Left ventricle myocardium superior (tissue), 1 donor: ENCODE results near the gene SLC39A11. TPM values are rescaled to one million over a fixed set of nuclear protein-coding genes. Genes with fewer than 3 reads are reported as not detected.

Experiments used
- ATAC-seq: fragments of 200-7000 bp; cut with Tn5 transposase; one replicate; pipeline ENCODE4 v1.9.1; 2020; ENCODE audit warnings: mild to moderate bottlenecking, moderate library complexity
- DNase-seq: peaks from one replicate; pipeline ENCODE4 v3.0.0-alpha.2; 2020
- intact Hi-C: fragments of 100-400 bp; cut with micrococcal nuclease; formaldehyde crosslinking; loops from one replicate; pipeline ENCODE4 v1.11.0; 2022
- total RNA-seq: library from RNA; stranded (reverse); fragmentation: NEBNext Ultra II Directional; extraction: Animal tissue kit (Norgen Biotek cat#: 25700); gene quantifications from one replicate; pipeline ENCODE4 v1.2.1, GENCODE V29; 2021
- donor health status: DM: no; HTN: yes; CAD: no; lungs with severe emphysema.

The SLC39A11 gene
- total RNA-seq, 1 donor from 2014 or later: 5.4 TPM

DNA sequence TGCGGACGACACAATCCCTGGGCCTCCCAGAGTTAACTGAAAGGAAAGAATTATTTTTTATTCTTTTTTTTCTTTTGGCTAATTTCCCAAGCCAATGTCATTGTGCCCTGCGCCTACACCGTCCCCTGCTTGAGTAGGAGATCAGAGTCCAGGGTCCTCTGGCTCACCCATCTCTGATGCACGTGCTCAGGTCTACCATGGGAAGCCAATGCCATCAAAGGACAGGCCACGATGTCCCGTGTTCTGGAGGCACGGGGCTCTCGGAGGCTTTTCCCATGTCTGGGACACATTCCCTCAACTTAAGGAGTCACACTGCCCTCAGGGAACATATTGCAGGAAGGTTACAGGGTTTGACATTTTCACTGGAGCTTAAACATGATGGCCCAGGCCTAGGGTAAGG, 123.7 kb downstream of the SLC39A11 start:
- ATAC-seq: no peak
- intact Hi-C loops: no loop called here
- DNase-seq: no peak

DNA sequence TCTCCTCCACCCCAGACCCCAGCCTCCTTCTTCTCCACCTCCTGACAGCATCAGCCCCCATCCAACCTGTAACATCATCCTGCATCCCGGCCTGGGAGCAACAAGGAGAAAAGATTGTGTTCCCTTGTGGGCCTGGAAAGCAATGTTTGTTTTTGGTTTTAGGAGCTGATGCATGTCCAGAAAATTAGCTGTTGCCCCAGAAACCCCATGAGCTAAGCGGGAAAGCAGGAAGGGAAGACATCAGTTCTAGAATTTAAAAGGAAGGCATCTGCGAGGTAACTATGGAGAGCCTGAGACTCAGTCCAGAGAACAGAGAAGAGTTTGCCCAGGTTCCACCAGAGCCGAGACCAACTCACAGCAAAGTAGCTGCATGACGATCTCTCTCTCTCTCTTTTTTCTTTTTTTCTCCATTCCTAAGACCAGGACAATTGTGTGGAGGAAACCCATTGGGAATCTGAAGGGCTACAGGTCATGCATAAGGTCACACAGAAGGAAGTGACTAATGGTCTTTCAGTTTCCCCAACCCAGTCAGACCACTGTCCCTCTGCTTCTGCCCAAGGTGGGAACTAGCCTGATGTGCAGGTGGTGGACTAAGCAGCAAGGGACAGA, 124.4 kb downstream of the SLC39A11 start:
- intact Hi-C loops: no loop called here
- DNase-seq (no peak), ATAC-seq (no peak)

DNA sequence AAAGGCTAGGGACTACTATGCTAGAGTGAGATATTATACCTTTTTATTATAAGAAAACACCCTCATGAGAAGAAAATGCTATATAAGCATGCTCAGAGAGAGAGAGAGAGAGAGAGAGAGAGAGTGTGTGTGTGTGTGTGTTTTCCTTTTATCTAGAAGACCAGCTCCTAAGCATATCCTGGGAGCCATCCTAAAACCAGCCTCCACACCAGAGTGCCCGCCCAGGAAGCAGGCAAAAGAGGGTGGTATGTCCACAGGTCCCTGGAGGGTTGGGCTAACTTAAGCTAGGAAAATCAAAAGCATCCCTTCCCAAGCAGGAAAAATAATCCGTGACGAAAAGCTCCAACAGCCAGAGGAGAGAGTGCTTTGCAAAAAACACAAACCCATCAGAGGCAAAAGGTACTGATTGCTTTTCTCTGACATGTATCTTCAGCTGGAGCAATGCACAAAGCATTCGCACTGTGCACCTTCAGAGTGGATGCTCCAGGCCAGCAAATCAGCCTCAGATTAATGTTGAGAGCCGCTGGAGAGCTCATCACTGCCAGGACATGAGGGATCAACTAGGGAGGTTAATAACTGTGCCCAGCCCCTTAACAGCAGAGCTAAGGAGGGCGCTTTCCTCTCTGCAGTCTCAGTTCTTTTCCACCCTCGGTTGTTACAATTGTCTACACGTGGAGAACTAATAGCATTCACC, 125.1 kb downstream of the SLC39A11 start:
- DNase-seq (no peak), ATAC-seq (no peak)
- intact Hi-C loops: no loop called here

DNA sequence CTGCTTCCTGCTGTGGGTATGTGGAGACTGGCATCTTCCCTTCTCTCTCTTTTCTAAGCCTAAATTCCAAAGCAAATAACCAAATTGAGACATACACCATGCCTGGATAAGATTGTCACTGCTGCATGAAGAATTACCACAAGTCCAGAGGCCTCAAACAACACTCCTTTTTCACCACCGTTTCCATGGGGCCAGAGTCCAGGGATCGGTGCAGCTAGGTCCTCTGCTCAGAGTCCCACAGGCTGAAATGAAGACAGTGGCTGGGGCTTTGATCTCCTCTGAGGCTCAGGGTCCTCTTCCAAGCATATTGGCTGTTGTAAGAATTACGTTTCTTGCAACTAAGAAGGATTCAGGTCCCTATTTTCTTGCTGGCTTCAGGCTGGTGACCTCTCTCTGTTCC, 130.4 kb downstream of the SLC39A11 start:
- DNase-seq (no peak), ATAC-seq (no peak)
- intact Hi-C loops: no loop called here

DNA sequence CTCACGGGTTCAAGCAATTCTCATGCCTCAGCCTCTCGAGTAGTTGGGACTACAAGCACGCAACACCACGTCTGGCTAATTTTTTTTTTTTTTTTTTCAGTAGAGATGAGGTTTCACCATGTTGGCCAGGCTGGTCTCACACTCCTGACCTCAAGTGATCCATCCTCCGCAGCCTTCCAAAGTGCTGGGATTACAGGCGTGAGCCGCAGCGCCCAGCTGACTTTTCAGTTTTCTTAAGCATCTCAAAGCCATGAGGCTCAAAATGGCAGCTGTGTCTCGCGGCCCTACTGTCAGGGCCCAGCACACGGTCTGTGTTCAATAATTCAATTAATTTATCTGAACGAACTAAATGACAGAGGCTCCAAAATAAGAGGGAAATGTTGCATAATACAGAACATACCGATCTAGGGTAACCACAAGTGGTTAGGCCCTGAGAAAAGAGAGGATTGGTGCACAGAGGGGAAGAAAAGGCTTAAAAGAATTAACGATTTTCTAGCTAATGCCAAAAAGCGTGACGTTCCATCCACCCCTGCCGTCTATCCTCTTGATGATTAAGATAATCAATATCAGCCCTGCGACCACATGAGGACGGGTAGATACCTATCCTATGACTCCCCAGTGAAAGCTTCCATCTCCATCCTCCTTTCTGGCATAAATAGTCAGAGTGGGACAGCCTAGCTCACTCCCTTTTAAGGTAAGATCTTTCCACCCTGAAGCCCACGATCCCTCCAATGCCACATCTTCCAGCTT, 136.9 kb downstream of the SLC39A11 start:
- DNase-seq (no peak), ATAC-seq (no peak)
- intact Hi-C loops: no loop called here

DNA sequence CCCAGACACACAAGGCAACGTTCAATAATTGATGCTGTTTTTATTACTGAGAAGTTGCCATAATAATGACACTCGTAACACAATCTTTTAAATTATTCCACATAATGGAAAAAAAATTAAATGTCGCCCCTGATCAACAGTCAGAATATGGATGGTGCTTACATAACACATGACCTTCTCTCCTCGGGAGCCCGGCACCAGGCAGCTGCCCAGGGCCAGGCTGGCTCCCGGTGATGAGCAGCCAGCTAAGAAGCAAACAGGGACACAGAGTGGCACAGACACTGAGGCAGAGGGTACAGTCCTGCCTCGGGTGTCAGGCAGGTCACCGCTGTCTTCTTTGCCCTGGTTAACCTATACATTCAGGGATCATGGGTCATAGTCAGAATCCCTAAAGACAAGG, 137.9 kb downstream of the SLC39A11 start:
- DNase-seq (no peak), ATAC-seq (no peak)
- intact Hi-C loops: no loop called here

DNA sequence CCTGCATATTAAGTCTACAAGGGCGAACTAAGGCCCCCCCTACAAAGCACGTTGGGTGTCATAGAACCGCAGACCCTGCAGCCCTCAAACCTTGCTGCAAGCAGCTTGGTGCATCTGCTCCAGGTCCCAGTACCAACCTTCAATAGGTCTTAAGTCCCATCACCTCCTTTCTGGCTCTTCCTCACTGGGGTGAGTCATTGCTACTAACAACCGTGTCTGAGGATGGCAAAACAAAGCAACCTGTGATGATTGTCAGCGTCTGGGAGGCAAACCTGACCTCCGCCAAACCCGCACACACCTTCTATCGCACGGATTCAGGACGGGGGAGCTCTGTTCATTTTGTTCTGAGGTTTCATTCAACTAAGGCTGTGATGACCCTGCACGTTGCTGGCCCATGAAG, 138.9 kb downstream of the SLC39A11 start:
- intact Hi-C loops: no loop called here
- ATAC-seq (no peak), DNase-seq (no peak)

DNA sequence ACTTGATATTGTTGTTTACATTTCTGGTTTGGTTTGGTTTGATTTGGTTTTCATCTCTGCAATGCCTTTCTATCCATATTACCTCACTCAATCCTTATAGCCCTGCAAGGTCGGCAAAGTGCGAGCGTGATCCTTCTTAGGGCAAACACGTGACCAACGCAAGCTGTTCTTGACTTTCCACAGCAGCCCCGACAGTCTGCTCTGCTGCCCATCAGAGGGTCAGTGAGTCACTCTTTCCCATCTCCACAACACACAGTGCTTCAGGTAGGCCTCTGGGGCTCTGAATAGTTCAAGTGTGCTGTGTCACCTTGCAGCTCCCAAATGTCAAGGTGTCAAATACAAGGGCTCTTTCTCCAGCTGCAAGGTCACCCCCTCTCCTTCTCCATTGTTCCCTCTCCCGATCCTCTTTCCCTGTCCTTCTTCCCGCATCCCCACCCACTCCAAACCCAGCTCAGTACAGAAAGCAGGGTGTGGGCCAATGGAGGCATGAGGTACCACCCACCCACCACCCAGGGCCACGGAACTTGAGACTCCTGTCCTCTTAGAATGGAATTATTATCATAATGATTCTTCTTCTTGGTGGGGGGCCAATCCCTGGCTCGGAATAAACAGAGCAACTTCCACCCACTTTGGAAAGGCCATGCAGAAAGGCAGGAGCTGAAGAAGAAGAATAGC, 139.7 kb downstream of the SLC39A11 start:
- intact Hi-C loops: no loop called here
- ATAC-seq: no peak
- no peak for DNase-seq

DNA sequence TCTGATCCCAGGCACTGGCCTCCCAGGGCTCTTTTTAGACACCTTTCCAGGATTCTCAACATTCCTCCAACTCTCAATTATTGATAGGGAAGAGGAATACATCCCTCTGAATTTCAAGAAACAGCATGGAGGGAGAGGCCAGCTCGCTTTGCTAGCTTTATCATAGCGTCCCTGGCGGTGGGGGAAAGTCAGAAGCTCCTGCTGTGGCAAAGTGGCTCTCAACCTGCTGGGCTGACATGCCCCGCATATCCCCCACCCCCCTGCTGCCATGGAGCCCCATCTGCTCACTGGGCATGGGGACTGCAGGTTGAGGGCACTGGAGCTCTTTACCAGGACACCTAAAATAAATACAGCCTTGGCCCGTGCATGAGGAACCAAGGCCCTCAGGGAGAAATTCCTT, 140.3 kb downstream of the SLC39A11 start:
- no peak for ATAC-seq
- DNase-seq: no peak
- intact Hi-C loops: no loop called here

DNA sequence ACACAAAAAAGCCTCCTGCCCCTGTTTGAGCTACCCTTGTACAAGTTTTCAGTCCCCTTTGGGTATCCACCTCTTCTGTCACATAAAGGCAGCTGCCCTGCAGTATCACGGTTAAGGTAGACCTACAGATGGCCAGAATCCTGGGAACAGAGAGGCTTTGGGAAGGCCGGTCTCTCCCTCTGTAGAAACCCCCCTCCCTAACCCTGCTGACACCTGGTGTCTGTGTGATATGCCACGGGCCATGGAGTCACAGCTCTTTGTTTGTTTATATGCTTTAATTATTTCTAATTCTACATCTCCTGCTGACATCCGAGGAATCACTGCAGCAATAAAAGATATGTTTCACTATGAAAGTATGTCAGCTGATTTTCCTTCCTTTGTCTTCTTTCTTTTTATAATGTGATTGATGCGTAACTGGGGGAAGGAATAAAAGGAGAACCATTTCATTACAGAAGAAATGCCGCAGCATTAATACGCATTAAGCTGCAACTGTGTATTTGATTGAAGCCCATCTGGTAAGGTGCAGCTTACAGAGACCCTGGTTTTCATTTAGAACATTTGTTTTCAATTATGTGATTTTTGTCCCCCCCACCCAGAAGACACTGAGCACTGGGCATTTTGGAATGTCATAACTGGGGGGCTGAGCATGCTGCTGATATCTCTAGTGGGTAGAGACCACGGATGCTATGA, 142.1 kb downstream of the SLC39A11 start:
- ATAC-seq (no peak), DNase-seq (no peak)
- intact Hi-C loops: no loop called here

DNA sequence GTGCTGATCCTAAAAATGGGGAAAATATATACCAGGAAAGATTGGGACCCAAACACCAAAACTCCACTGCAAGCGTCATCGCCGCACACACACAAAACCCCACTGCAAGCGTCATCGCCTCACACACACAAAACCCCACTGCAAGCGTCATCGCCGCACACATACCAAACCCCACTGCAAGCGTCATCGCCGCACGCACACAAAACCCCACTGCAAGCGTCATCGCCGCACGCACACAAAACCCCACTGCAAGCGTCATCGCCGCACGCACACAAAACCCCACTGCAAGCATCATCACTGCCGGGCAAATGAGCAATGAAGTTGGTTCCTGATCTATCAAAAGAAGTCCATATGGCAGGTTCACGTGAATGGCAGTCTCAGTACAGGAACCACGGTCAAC, 144.4 kb downstream of the SLC39A11 start:
- ATAC-seq: no peak
- intact Hi-C loops: no loop called here

DNA sequence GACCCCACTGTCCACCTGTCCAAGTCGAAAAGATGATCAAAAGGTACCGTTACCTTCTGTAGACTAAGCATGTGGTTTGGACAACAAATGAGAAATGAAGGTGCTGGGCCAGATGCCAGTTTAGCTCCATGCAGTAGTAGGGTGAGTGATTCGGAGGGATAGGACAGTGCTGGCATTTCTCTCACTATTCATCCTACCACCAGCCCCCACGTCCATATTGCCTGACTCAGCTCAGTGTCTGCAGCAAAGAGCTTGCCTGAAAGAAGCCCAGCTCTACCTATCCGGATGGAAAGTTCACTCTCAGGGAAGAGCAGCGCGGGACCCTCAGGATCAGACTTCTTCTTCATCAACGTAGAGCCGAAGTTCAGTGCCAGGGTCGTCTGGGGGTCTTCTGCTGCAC, 145.0 kb downstream of the SLC39A11 start:
- no peak for ATAC-seq
- intact Hi-C loops: no loop called here
- no peak for DNase-seq

More for the DNA sequence above, 144.4 kb downstream of the SLC39A11 start:
- no peak for DNase-seq

DNA sequence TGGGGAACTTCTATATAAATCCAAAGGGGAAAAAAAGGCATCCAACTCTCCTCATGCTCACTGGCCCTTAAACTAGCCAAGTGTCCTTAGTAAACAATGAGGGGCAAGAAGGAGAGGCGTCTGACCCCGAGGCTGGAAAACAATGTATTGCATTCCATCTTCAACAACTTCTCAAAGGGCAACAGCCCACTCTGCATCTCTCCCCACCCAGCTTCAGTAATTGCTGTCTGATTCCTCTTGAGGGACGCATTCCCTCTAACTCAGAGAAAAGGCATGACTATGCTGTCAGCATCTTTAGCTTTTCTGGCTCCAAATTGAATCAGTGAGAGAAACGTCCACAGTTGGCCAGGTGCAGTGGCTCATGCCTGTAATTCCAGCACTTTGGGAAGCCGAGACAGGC, 145.8 kb downstream of the SLC39A11 start:
- ATAC-seq (no peak), DNase-seq (no peak)
- intact Hi-C loops: no loop called here

DNA sequence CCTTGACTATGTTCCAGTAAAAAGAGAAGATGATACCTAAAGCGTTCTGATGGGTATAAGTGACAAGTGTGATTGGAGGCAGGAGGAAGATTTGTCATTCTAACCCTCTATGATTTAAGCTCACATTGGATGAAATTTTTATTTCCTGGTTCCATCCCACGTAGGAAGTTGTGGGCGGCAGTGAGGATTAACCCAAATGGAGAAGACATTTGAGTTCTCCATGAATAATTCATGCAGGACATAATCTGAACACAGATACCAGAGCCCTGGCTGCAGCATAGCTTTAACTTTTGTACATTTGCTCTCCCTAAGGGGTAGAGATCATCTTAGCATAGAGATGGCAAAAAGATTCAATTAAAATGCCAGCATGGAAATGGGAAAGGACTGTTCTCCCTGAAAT, 146.3 kb downstream of the SLC39A11 start:
- no peak for ATAC-seq
- no peak for DNase-seq
- intact Hi-C loops: no loop called here

DNA sequence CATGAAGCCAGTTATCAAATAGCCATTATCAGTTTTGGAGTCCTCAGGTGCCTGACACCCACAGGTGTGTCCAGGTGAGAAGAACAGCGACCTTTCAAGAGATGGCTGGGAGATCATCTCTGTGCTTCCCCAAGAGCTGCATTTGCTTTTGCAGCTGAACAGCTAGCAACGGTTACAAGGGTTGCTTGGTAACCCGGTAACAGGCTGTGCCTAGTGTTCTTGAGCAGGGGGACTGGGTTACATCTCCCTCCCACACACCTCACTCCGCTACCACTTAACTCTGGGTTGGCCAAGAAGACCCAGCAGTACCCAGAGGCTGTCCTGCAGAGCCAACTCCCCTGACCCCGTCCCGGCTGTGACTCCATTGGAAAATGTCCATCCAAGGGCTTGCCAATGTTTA, 147.0 kb downstream of the SLC39A11 start:
- intact Hi-C loops: no loop called here
- no peak for ATAC-seq
- DNase-seq: no peak

DNA sequence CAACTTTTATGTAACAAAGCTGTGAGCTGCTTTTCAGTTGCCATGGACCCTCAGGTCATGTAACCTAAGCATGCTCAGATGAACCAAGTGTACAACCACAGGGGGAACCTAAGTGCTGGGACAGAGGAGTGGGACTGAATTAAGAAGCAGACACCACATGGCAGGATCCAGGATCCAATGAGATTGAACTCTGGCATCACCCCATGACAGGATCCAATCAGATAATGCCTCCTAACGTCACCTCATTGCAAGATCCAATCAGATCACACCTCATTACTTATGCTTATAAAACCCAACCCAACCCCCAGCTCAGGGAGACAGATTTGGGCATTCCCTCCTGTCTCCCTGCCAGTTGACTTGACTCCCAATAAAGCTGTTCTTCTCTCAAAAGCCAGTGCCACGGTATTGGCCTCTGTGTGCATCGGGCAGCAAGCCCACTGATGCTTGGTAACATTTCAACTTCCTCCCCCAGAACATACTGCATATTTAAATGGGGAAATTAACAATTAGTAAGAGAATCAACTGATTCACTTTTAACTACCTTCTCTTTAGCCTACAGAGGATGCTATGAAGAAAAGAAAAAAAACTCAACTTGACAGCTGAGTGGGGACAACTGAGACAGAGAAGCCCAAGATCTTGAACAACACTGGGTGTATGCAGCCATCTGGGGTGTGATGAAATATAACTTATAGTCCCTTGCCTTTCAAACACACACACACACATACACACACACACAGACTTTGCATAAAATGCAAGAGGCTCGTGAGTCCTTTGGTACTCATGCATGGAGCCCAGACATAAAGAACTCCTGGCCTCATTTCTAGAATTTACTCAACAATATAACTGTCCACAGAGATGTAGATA, 148.4 kb downstream of the SLC39A11 start:
- ATAC-seq (no peak), DNase-seq (no peak)
- intact Hi-C loops: no loop called here

DNA sequence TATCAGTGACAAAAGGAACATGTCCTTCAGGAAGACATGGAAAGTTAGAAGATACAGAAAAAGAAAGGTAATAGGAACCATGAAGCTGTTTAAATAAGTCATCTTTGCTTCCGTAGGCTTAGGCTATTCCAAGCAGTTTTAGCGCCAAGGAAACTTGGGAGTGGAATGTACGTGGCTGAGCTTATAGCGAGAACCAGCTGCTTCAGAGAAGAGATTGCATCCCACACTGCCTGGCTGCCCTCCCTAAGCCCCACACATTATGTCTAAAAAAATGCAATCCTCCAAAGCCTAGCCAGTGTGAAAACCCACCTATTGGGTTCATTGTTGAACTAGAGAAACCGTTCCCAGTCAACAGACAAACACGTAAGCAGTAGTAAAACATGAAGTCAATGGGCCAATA, 149.9 kb downstream of the SLC39A11 start:
- intact Hi-C loops: no loop called here
- no peak for ATAC-seq
- DNase-seq: no peak

DNA sequence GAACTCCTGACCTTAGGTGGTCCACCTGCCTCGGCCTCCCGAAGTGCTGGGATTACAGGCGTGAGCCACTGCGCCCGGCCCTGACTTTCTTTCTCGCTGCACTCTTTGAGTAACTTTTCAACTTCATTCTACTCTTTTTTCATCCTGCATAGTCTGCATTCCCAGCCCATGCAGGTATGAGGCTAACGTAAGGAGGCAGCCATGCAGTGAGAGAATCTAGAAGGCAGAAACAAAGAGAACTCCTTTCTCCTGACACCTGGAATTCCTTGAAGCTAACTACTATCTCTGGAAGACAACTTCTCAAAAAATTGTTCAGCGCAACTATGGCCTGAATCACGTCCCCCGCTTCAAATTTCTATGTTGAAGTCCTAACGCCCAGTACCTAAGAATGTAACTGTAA, 152.0 kb downstream of the SLC39A11 start:
- no peak for DNase-seq
- intact Hi-C loops: no loop called here
- ATAC-seq: no peak

DNA sequence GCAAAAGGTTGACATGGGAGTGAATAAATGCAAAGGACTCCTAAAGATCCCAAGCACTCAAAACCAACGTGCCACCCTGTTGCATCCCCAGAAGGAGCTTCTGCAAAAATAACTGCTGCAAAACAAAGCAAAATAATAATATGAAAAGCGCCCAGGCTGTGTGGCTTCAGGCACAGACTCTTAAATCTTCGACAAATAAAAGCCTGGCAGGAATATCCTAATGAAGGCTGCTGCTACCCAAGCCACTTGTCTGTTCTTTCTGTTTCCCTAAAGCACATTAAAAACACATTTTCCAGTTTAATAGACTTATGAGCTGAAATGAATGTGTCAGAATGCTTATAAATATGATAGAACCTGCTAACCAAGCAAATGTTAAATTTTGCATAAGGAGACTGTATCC, 154.0 kb downstream of the SLC39A11 start:
- DNase-seq (no peak), ATAC-seq (no peak)
- intact Hi-C loops: no loop called here
